COLO668 (cell line): Measurements from ENCODE around the gene ERMP1.
"Not testable (repeated sequence)": the region's sequence is repeated elsewhere in the genome, so short reads cannot be mapped to it uniquely, and the experiment has no call there.

Experiments
- DNase-seq: peaks from one replicate; lab custom pipeline; 2025; ENCODE audit not compliant: unreplicated experiment; lab: John Stamatoyannopoulos, UW

The ERMP1 gene

DNA sequence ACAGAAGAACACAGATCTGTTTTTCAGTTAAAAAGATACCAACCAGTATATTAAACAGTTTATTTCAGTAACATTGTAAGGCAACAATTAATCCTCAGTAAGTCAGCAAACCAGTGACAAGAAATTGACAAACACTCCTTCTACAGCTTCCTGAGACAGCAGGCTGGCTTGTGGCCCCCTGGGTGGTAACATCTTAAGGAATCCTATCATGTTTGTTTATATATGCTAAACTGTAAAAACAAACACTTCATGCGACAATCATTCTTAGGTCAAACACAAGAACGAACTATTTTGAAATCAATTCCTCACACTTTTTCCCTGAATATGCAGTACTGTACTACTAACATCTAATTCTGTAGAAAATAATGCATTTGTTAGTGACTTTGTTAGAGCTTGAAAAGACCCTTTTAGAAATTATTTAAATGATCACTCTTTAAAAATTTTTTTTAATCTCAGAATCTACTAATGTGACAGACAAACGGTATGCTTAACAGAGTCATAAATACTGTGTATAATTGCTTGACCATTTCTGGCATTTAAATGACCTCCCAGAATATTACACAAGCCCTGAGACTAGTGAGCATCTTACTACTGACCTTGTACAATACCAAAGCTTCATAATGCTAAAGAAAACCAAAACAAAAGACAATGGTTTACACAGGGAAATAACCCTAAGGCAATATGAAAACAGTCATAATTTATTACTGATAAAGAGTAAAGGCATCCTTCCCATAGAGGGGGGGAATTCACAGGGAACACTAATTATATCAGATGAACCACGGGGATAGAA is 48.2 kb downstream of the ERMP1 start:
- no peak for DNase-seq

- no peak for DNase-seq
Measured at GRCh38 chr9:5783982-5784381, 48.9 kb downstream of the ERMP1 start.

- not testable (repeated sequence) for DNase-seq
Measured at GRCh38 chr9:5783420-5783819, 49.5 kb downstream of the ERMP1 start.

GRCh38 chr9:5779705-5780218 is 53.2 kb downstream of the ERMP1 start:
- not testable (repeated sequence) for DNase-seq

DNA sequence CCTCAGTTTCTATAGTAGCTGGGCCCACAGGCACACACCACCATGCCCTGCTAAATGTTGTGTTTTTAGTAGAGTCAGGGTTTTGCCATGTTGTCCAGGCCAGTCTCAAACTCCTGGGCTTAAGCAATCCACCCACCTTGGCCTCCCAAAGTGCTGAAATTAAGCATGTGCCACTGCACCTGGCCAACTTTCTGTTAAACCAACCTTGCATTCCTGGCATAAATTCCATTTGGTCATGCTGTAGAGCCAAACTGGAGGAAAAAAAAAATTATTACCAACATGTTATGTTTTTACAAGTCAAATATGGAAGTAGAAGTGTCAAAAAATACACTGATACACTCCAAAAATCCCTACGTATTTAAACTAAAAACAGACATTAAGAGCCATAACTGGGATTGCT is 54.1 kb downstream of the ERMP1 start:
- DNase-seq: no peak

GRCh38 chr9:5773324-5773999 is 59.5 kb downstream of the ERMP1 start:
- no peak for DNase-seq

DNA sequence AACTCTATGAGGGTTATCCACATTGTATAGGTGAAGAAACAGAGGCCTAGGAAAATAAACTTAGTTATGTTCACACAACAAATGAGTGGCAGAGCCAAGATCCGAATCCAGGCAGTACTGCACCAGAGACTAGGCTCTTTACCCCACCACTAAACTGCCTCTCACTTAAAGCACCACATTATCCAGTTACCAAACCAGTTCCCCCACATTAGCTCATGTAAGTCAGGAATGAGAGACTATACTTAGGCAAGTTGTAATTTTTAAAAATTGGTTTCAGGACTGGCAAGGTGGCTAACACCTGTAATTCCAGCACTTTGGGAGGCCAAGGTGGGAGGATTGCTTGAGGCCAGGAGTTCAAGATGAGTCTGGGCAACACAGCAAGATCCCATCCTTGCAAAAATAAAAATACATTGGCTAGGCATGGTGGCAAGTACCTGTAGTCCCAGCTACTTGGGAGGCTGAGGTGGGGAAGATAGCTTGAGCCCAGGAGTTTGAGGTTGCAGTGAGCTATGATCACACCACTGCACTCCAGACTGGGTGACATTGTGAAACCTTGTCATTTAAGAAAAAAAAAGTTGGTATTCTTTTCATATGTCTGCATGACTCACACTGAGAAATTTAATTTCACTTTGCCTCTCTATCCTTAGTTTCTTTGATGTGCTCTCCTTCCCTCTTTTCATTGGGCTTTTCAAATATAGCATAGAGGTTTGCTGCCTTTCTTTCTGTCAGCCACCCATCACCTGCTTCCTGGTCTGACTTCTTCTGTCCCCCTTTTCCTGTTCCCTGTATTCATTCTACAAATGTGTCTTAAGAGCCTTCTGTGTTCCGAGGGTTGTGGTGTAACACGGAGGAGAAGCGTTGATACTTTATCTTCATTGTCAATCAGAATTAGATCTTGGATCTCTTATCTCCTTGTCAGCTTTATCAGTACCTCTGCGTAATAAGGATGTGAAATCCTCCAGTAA is 64.7 kb downstream of the ERMP1 start:
- no peak for DNase-seq

DNA sequence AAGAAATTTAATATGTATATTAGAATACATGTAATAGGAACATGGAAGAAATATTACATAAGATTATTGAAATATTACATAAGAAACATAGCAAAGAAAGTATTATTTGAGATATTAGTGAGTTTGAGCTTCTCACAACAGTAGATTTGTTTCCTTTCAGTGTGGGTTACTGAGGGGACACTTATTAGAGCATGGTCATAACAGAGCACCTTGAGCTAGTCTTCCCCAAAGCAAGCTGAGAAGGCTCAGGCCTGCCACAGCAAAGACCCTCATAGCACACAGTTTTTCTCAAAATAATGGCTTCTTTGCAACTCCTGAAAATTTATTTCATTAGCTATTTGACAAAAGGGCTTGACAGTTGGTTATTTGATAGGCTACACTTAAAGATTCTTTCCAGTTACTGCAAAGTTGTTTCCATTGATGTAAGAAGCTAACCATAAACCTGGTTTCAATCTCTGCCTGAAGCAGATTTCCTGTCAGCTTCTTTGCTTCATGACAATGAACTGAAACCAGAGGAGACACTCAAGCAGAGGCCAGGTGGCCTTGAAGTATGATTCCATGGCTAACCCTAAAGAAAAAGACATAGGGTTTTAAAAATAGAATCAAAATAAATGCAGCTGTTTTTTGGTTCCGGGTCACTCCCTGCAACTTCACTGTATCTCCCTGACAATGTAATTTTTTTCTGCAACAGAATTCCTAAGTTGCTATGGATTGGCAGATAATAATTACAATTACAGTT is 68.6 kb downstream of the ERMP1 start:
- no peak for DNase-seq

GRCh38 chr9:5762421-5762820 is 70.5 kb downstream of the ERMP1 start:
- no peak for DNase-seq

- DNase-seq: no peak
Measured at GRCh38 chr9:5760338-5760737, 72.6 kb downstream of the ERMP1 start.

DNA sequence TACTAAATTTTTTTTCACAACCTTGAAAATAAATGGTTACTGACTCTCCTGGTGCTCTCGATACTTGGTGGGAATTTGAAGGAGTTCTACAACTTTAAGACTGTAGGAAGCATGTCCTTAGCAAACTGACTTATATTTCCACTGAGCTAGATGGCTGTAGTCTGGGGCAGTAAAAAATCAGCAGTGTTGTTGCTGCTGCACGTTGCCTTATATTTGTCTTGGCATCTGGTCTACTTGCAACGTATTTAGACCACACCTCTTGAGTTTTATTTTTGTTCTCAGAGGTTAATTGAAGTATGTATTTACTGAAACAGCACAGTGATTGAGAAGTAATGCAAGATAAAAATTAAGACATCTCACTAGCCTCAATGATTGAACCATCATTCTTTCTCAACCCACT is 76.3 kb downstream of the ERMP1 start:
- no peak for DNase-seq

- DNase-seq: no peak
Measured at GRCh38 chr9:5750569-5750968, 82.3 kb downstream of the ERMP1 start.

DNA sequence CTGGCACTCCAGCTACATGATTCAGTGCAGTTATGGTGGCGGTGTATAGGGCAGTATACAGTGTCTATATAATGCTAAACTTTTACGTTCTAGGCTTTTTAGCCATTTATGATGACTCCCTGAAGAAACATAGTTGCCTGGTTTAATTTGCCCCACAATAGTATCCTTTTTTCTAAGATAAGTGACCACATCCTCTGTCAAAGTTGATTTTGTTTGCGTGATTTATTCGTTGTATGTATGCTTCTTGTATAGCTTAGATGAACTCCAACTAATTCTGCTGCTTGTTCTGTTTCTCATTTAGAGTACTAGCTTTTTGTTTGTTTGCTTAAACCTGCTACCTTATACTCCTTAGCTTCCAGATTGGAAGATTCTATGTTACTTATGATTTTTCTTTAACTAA is 83.6 kb downstream of the ERMP1 start:
- DNase-seq: no peak

GRCh38 chr9:5748438-5748837 is 84.5 kb downstream of the ERMP1 start:
- DNase-seq: no peak

DNA sequence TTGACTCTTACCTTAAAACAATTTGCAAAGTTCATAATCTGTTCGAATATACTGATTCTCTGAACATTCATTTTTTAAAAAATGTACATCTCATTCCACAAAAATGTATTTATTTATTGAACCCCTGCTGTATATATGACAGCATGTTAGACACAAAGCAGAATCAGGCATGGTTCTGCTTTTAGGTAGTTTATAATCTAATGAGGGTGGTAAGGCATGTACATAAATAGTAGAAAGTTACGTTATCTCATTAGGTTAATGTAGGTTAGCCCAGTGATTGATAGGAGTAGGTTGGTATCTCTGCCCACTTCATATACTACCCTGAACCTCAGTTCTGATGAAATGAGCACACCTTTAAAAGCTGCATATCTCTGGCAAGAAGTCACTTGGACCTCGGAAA is 89.8 kb downstream of the ERMP1 start:
- no peak for DNase-seq

DNA sequence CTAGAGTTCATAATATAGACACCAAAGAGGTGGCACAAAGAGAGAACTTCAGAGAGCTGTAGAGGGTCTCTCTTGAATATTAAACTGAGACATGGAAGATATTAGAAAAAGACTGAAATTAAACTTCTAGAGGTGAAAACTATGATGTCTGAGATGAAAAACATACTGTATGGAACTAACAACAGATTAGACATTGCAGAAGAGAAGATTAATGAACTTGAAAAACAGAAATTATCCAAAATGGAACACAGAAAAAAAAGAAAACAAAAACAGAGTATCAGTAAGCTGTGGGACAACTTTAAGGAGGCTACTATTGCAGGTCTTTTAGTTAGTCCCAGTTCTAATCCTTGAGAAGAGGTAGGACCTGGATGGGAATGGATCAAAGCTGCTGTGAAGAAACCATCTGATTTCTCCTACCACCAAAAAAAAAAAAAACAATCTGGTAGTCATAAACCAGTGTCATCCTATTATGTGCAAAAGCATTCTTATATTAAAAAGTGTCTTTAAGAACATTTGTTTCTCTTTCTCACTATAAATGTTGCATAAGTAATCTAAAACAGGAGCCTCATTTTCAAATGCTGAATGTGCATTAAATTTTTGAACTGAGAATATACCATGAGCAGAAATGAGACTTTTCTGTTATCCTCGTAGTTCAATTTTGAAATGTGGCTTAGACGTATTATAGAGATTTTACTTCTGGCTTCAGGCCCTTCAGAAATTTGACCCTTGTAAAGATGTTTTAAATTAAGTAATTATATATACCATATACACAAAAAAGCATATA is 96.2 kb downstream of the ERMP1 start:
- DNase-seq: no peak

- no peak for DNase-seq
Measured at GRCh38 chr9:5735072-5735471, 97.8 kb downstream of the ERMP1 start.
